Smooth muscle cell (in vitro differentiated cells): Measurements from ENCODE around the gene AP1G2. TPM values are rescaled to one million over a fixed set of nuclear protein-coding genes. Genes with fewer than 3 reads are reported as not detected.

Source experiments
- DNase-seq: peaks from one replicate; lab custom pipeline; 2025; ENCODE audit not compliant: unreplicated experiment; lab: John Stamatoyannopoulos, UW
- H2AFZ ChIP-seq: fragments of 200-600 bp; sonication (generic); 2 replicates; pipeline ENCODE4 v1.6.0; 2016; ENCODE audit warnings: antibody characterized with exemption, low read depth, mild to moderate bottlenecking
- H3F3A ChIP-seq: fragments of 200-600 bp; sonication (generic); 2 replicates; pipeline ENCODE4 v1.6.0; 2017; ENCODE audit warnings: antibody characterized with exemption, low read depth
- H3K27ac ChIP-seq: fragments of 200-600 bp; sonication (generic); 2 replicates; pipeline ENCODE4 v1.5.1; 2016; ENCODE audit warnings: low read depth, mild to moderate bottlenecking
- H3K27me3 ChIP-seq: fragments of 200-600 bp; sonication (generic); 2 replicates; pipeline ENCODE4 v1.6.1; 2016; ENCODE audit warnings: low read depth, mild to moderate bottlenecking
- H3K36me3 ChIP-seq: fragments of 200-600 bp; sonication (generic); 2 replicates; pipeline ENCODE4 v1.5.1; 2016; ENCODE audit warnings: low read depth
- H3K4me1 ChIP-seq: fragments of 200-600 bp; sonication (generic); 2 replicates; pipeline ENCODE4 v1.5.1; 2016; ENCODE audit warnings: low read depth
- H3K4me2 ChIP-seq: fragments of 200-600 bp; sonication (generic); 2 replicates; pipeline ENCODE4 v1.6.0; 2016; ENCODE audit warnings: mild to moderate bottlenecking
- H3K4me3 ChIP-seq: fragments of 200-600 bp; sonication (generic); 2 replicates; pipeline ENCODE4 v1.5.1; 2016; ENCODE audit warnings: mild to moderate bottlenecking
- H3K79me2 ChIP-seq: fragments of 200-600 bp; sonication (generic); 2 replicates; pipeline ENCODE4 v1.6.0; 2016; ENCODE audit warnings: low read depth, mild to moderate bottlenecking
- H3K9ac ChIP-seq: fragments of 200-600 bp; sonication (generic); 2 replicates; pipeline ENCODE4 v1.6.0; 2016; ENCODE audit warnings: low read depth
- H3K9me3 ChIP-seq: fragments of 200-600 bp; sonication (generic); replicated peaks from 2 replicates; pipeline ENCODE4 v1.5.1; 2016; ENCODE audit warnings: low read depth
- H4K20me1 ChIP-seq: fragments of 200-600 bp; sonication (generic); 2 replicates; pipeline ENCODE4 v1.6.0; 2016; ENCODE audit warnings: low read depth
- CTCF ChIP-seq: fragments of 200-600 bp; sonication (generic); IDR thresholded peaks from 2 replicates; pipeline ENCODE4 v1.5.1; 2017; ENCODE audit warnings: borderline replicate concordance, mild to moderate bottlenecking, antibody characterized with exemption; ENCODE audit not compliant: insufficient read depth, poor library complexity, severe bottlenecking
- WGBS: methylation state at CpG from one replicate; pipeline ENCODE4 v1.1.7; 2016; ENCODE audit warnings: low lambda C conversion rate; 5-methylcytosine and 5-hydroxymethylcytosine counted together
- polyA plus RNA-seq: library from polyadenylated mRNA; unstranded; fragments of >200 nt; fragmentation: Nextera tagmentation; extraction: Ambion mirVana; gene quantifications from 2 replicates; pipeline ENCODE4 v1.2.1, GENCODE V29; 2016
- total RNA-seq: library from RNA; depleted of rRNA; stranded (reverse); fragments of >200 nt; gene quantifications from 2 replicates; pipeline ENCODE4 v1.2.3, GENCODE V29; 2014

The AP1G2 gene
- total and polyA plus RNA-seq, 2 experiments from 2014 or later = 59.3 to 62.4 TPM

DNA sequence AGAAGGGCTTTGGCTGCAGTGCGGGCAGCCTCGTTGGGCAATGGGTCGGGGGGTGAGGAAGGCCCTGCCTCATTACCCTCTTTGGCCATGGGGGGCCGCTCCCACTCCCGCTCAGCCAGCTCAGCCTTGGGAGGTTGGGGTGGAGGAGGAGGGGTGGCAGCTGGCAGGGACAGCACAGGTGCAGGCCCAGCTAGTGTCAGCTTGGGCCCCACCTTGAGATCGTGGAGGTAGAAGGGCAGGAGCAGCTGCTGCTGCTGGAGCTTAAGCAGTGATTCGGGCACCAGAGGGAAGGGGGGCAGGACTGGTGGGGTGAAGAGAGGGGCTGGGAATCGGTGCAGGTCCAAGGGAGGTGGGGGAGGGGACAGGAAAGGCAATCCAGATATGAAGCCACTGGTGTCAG is 42.0 kb downstream of the AP1G2 start:
- no peak overlapping the region for H3K9ac ChIP-seq
- H2AFZ ChIP-seq = no peak overlapping the region
- no peak overlapping the region for H3K4me2 ChIP-seq
- H3K36me3 ChIP-seq = no peaks in the 10 kb centered on the region
- DNase-seq = no peak
- WGBS = 85% methylated on average over 8 of the region's 8 CpGs
- H3K79me2 ChIP-seq = no peaks in the 10 kb centered on the region
- H3K4me1 ChIP-seq = no peaks in the 10 kb centered on the region
- no peaks in the 10 kb centered on the region for H4K20me1 ChIP-seq
- H3K9me3 ChIP-seq = no peaks in the 10 kb centered on the region
- no peaks in the 10 kb centered on the region for H3F3A ChIP-seq
- H3K27ac ChIP-seq = no peak overlapping the region
- H3K27me3 ChIP-seq = no peaks in the 10 kb centered on the region
- TF ChIP-seq CTCF = no peak
- no peak overlapping the region for H3K4me3 ChIP-seq

GRCh38 chr14:23524954-23525353 is 42.6 kb downstream of the AP1G2 start:
- 95% methylated on average over 14 of the region's 14 CpGs for WGBS

GRCh38 chr14:23523229-23524016 is 44.2 kb downstream of the AP1G2 start:
- Histone ChIP-seq H3K9ac (no peak overlapping the region), H3K4me1 (peaks cover 4% of the 10 kb centered on the region), H2AFZ (no peak overlapping the region), H4K20me1 (no peaks in the 10 kb centered on the region), H3K4me2 (no peak overlapping the region), H3K9me3 (no peaks in the 10 kb centered on the region), H3K79me2 (no peaks in the 10 kb centered on the region), H3K4me3 (no peak overlapping the region), H3K27me3 (no peaks in the 10 kb centered on the region), H3K36me3 (no peaks in the 10 kb centered on the region), H3F3A (no peaks in the 10 kb centered on the region), H3K27ac (no peak overlapping the region)
- no peak for DNase-seq
- no peak for TF ChIP-seq CTCF
- 96% methylated on average over 16 of the region's 16 CpGs for WGBS

More at GRCh38 chr14:23524954-23525353, 42.6 kb downstream of the AP1G2 start:
- Histone ChIP-seq H3K4me1 (no peaks in the 10 kb centered on the region), H3K4me3 (no peak overlapping the region), H4K20me1 (no peaks in the 10 kb centered on the region), H3K27me3 (no peaks in the 10 kb centered on the region), H3F3A (no peaks in the 10 kb centered on the region), H3K27ac (no peak overlapping the region), H3K79me2 (no peaks in the 10 kb centered on the region), H3K9ac (no peak overlapping the region), H3K36me3 (no peaks in the 10 kb centered on the region), H2AFZ (no peak overlapping the region), H3K9me3 (no peaks in the 10 kb centered on the region), H3K4me2 (no peak overlapping the region)
- no peak for TF ChIP-seq CTCF
- no peak for DNase-seq

- no peaks in the 10 kb centered on the region for H3F3A ChIP-seq
- no peaks in the 10 kb centered on the region for H3K27me3 ChIP-seq
- 96% methylated on average over 9 of the region's 9 CpGs for WGBS
- H3K4me2 ChIP-seq = no peak overlapping the region
- H3K9ac ChIP-seq = no peak overlapping the region
- no peak overlapping the region for H3K27ac ChIP-seq
- peaks cover 11% of the 10 kb centered on the region for H3K4me1 ChIP-seq
- H3K4me3 ChIP-seq = no peak overlapping the region
- H2AFZ ChIP-seq = no peak overlapping the region
- TF ChIP-seq CTCF = no peak
- DNase-seq = no peak
- no peaks in the 10 kb centered on the region for H3K9me3 ChIP-seq
- no peaks in the 10 kb centered on the region for H3K36me3 ChIP-seq
- H3K79me2 ChIP-seq = no peaks in the 10 kb centered on the region
- no peaks in the 10 kb centered on the region for H4K20me1 ChIP-seq
These were observed 44.9 kb downstream of the AP1G2 start for GRCh38 chr14:23522643-23523198.
